ENCODE results near the gene PAQR4. TPM values are rescaled to one million over a fixed set of nuclear protein-coding genes. Genes with fewer than 3 reads are reported as not detected.

The PAQR4 gene
- total and polyA plus RNA-seq, 4 donors = 4.0 to 21.3 (median 13.1) TPM

- H3K9me3 ChIP-seq (ENCODE audit: control insufficient read depth in 4 of 4, insufficient read depth in 3 of 4, low read length in 3 of 4) = no peaks in the 10 kb centered on the region
- H3K4me1 ChIP-seq (ENCODE audit: control insufficient read depth in 5 of 5, insufficient read depth in 5 of 5, low read length in 5 of 5) = peaks cover 0 to 40% (median 8%) of the 10 kb centered on the region in 5 donors
- no peak overlapping the region for H3K9ac ChIP-seq (ENCODE audit: insufficient read depth in 1 of 2, low read length in 2 of 2)
- no peaks in the 10 kb centered on the region for H3K36me3 ChIP-seq (ENCODE audit: control insufficient read depth in 4 of 4, insufficient read depth in 4 of 4, low read length in 4 of 4)
- peak in 1 of 3 donors; percentile 10 for DNase-seq
- no peak overlapping the region for H3K4me3 ChIP-seq
- no peak for TF ChIP-seq CTCF (IDR thresholded peaks at IDR 0.05; ENCODE audit: control extremely low read depth, extremely low read depth)
- H3K27ac ChIP-seq (ENCODE audit: low read depth in 1 of 2, low read length in 1 of 2) = no peak overlapping the region
- 10 to 11% methylated on average over 37 to 51 of the region's 51 CpGs for WGBS, 2 donors
- ATAC-seq (ENCODE audit: insufficient read depth, low FRiP score) = no peak
- peaks cover 4 to 44% (median 27%) of the 10 kb centered on the region in 3 donors for H3K27me3 ChIP-seq (ENCODE audit: control insufficient read depth in 3 of 3, insufficient read depth in 3 of 3, low read length in 2 of 3)
Measured at GRCh38 chr16:2967211-2967631, 1.9 kb upstream of the PAQR4 start.

- H3K9ac ChIP-seq (ENCODE audit: insufficient read depth in 1 of 2, low read length in 2 of 2) = no peak overlapping the region
- H3K4me1 ChIP-seq (ENCODE audit: control insufficient read depth in 5 of 5, insufficient read depth in 5 of 5, low read length in 5 of 5) = peaks cover 0 to 40% (median 8%) of the 10 kb centered on the region in 5 donors
- WGBS, 2 donors = 55% methylated on average over 33 of the region's 33 CpGs
- H3K27me3 ChIP-seq (ENCODE audit: control insufficient read depth in 3 of 3, insufficient read depth in 3 of 3, low read length in 2 of 3) = peaks cover 4 to 39% (median 23%) of the 10 kb centered on the region in 3 donors
- H3K36me3 ChIP-seq (ENCODE audit: control insufficient read depth in 4 of 4, insufficient read depth in 4 of 4, low read length in 4 of 4) = no peaks in the 10 kb centered on the region
- no peak for ATAC-seq (ENCODE audit: insufficient read depth, low FRiP score)
- H3K9me3 ChIP-seq (ENCODE audit: control insufficient read depth in 4 of 4, insufficient read depth in 3 of 4, low read length in 3 of 4) = no peaks in the 10 kb centered on the region
- no peak for TF ChIP-seq CTCF (IDR thresholded peaks at IDR 0.05; ENCODE audit: control extremely low read depth, extremely low read depth)
- no peak overlapping the region for H3K4me3 ChIP-seq
- peak in 1 of 3 donors; percentile 9 for DNase-seq
- no peak overlapping the region for H3K27ac ChIP-seq (ENCODE audit: low read depth in 1 of 2, low read length in 1 of 2)
Measured at GRCh38 chr16:2967721-2968161, 1.4 kb upstream of the PAQR4 start.

- ATAC-seq (ENCODE audit: insufficient read depth, low FRiP score) (no peak), DNase-seq (no peak)
- H3K36me3 ChIP-seq (ENCODE audit: control insufficient read depth in 4 of 4, insufficient read depth in 4 of 4, low read length in 4 of 4) = no peaks in the 10 kb centered on the region
- H3K4me1 ChIP-seq (ENCODE audit: control insufficient read depth in 5 of 5, insufficient read depth in 5 of 5, low read length in 5 of 5) = peaks cover 0 to 45% (median 8%) of the 10 kb centered on the region in 5 donors
- WGBS, 2 donors = 16 to 19% methylated on average over 18 of the region's 18 CpGs
- no peak overlapping the region for H3K9ac ChIP-seq (ENCODE audit: insufficient read depth in 1 of 2, low read length in 2 of 2)
- H3K4me3 ChIP-seq = no peak overlapping the region
- H3K27ac ChIP-seq (ENCODE audit: low read depth in 1 of 2, low read length in 1 of 2) = no peak overlapping the region
- TF ChIP-seq CTCF (IDR thresholded peaks at IDR 0.05; ENCODE audit: control extremely low read depth, extremely low read depth) = no peak
- no peaks in the 10 kb centered on the region for H3K9me3 ChIP-seq (ENCODE audit: control insufficient read depth in 4 of 4, insufficient read depth in 3 of 4, low read length in 3 of 4)
- peaks cover 4 to 35% (median 22%) of the 10 kb centered on the region in 3 donors for H3K27me3 ChIP-seq (ENCODE audit: control insufficient read depth in 3 of 3, insufficient read depth in 3 of 3, low read length in 2 of 3)
Measured at GRCh38 chr16:2968368-2968737, 795 bp upstream of the PAQR4 start.
